K562 (cell line): Measurements from ENCODE around the gene RARRES2.

Source experiments
- RAD21 ChIP-seq, 2 experiments: fragments of 250-450 bp in 1 of 2; fragments of 450-650 bp in 1 of 2; sonication (Bioruptor Pico) in 1 of 2; formaldehyde crosslinking in 1 of 2; IDR thresholded peaks in 1 of 2; conservative IDR thresholded peaks in 1 of 2; 2 replicates each; pipeline versions ENCODE4 v1.4.0 to v1.8.0; 2020 to 2022; ENCODE audit warnings: mild to moderate bottlenecking in 2 of 2, moderate library complexity in 1 of 2
- SMAD3 ChIP-seq: fragments of 450-650 bp; formaldehyde crosslinking; conservative IDR thresholded peaks from 2 replicates; pipeline ENCODE4 v1.4.0; 2020; ENCODE audit warnings: mild to moderate bottlenecking
- ZNF232 ChIP-seq: sonication (generic); formaldehyde crosslinking; IDR thresholded peaks from 2 replicates; pipeline ENCODE4 v1.8.0; 2022; ENCODE audit warnings: mild to moderate bottlenecking, missing genetic modification reagents

DNA sequence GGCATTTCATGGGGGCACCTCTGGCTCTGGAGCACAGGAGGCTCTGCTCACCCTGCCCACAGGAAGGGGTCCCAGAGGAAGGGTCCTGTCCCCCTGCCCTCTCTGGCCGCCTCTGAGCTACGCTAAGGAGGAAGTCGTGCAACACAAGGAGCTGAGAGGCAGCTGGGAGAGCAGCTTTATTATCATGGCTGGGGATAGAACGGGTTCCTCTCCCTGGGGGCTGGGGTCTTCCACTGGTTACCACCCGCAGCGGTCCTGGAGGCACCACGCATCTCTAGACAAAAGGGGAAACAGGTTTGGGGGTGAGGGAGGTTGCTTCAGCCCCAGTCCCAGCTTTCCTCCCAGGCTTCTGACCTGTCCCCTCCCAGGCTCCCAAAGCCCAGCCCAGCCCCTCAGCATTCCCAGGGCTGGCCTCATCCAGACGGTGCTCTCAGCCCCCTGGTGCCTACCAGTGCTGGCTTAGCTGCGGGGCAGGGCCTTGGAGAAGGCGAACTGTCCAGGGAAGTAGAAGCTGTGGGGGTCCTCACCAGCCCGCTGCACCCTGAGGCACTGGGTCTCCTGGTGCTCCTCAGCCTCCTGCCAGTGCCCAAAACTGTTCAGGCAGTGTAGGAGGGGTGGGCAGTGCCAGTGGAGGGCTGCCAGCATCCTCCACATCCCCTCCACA lies 3.1 kb downstream of the RARRES2 start:
- TF ChIP-seq RAD21 (CRISPR knock-in tag; conservative IDR thresholded peaks at IDR 0.05 in 1 of 2, IDR thresholded peaks at IDR 0.05 in 1 of 2) (no peak), ZNF232 (CRISPR knock-in tag) (no peak), SMAD3 (CRISPR knock-in tag) (no peak)
